ENCODE results near the gene AMH. TPM values are rescaled to one million over a fixed set of nuclear protein-coding genes. Genes with fewer than 3 reads are reported as not detected.

The AMH gene
- total and polyA plus RNA-seq, 2 of the 13 experiments (the other 11 are each of a cell fraction or from before 2014, with no cell fraction given): 0.03 to 0.18 TPM

GRCh38 chr19:2266183-2266993 is 17.3 kb downstream of the AMH start (continued):
- TF ChIP-seq SKIL (CRISPR knock-in tag; IDR thresholded peaks at IDR 0.05; ENCODE audit: borderline replicate concordance): no peak

GRCh38 chr19:2268480-2268830 is 19.3 kb downstream of the AMH start:
- peak overlapping the region; percentile 57 for H3K27ac ChIP-seq (ENCODE audit: extremely low read length, insufficient read depth, low read length)
- ATAC-seq: no peak

More at GRCh38 chr19:2268480-2268830, 19.3 kb downstream of the AMH start:
- Histone ChIP-seq H3K4me2 (ENCODE audit: low read depth, low read length) (peak overlapping the region; percentile 99), H2AFZ (ENCODE audit: low read length) (peak overlapping the region; percentile 63), H3K9me3 (ENCODE audit: low read length) (no peaks in the 10 kb centered on the region), H3K4me3 (replicated peaks in 1 of 3; ENCODE audit: insufficient read depth in 1 of 3, low read depth in 2 of 3, low read length in 3 of 3) (peak overlapping the region; percentile 85 to 99 (median 96)), H3K79me2 (ENCODE audit: insufficient read depth, low read length) (peaks cover 32% of the 10 kb centered on the region), H3K9ac (ENCODE audit: insufficient read depth, low read depth, low read length) (peak overlapping the region; percentile 78), H4K20me1 (ENCODE audit: insufficient read depth, low read length) (peaks cover 39% of the 10 kb centered on the region), H3K4me1 (ENCODE audit: insufficient read depth, low read length) (peaks cover 66% of the 10 kb centered on the region), H3K27me3 (ENCODE audit: control insufficient read depth in 1 of 2, insufficient read depth in 2 of 2, low read length in 2 of 2) (no peaks in the 10 kb centered on the region; a peak in 1 of 5 replicates), H3K36me3 (replicated peaks in 1 of 2; ENCODE audit: control insufficient read depth in 1 of 2, insufficient read depth in 2 of 2, low read length in 2 of 2) (peaks cover 3 to 17% of the 10 kb centered on the region in 2 experiments; a peak in 4 of 5 replicates)
- POLR2A ChIA-PET: interaction anchor here (0.9 to 2.8 kb wide), 6 partner anchors 10 to 124 kb away, joined by 3 to 9 read pairs (median 6); no protein-coding TSS in a partner anchor
- intact Hi-C loops (cut with micrococcal nuclease; ENCODE audit: unreplicated experiment) (no loop called here), in situ Hi-C loops (cut with HindIII; ENCODE audit: extremely low pct_ligation_motif_present, low pct_unique_long_range_greater_than_20kb) (no loop called here)
- CTCF ChIA-PET (ENCODE audit: low intra/inter-chr PET ratio, low total read pairs): no interaction called here
- no peak for DNase-seq (ENCODE audit: low spot score)
- 4% methylated on average over 4 of the region's 4 CpGs for WGBS (ENCODE audit: low lambda C conversion rate)
- no peak for FAIRE-seq
- TF ChIP-seq ZNF543 (CRISPR knock-in tag; IDR thresholded peaks at IDR 0.05) (0 out of 2 replicates have a peak, but pooled peaks have one; percentile 25), KIAA2018 (CRISPR knock-in tag; IDR thresholded peaks at IDR 0.05; ENCODE audit: borderline replicate concordance) (no peak), NFIC (IDR thresholded peaks at IDR 0.05; ENCODE audit: low read length) (peak; percentile 12; the same call in 1 of the 2 replicates)
- BruUV-seq (replicated peaks): no TSS peak

All from HepG2 (cell line).